IPS-15b (cell line): Measurements from ENCODE around the gene SSX7.
"Not testable (repeated sequence)": the region's sequence is repeated elsewhere in the genome, so short reads cannot be mapped to it uniquely, and the experiment has no call there.

Source experiments
- H3K27me3 ChIP-seq: one replicate; pipeline ENCODE4 v1.6.1; 2013; ENCODE audit warnings: low read length; ENCODE audit not compliant: control insufficient read depth, insufficient read depth
- H3K36me3 ChIP-seq: one replicate; pipeline ENCODE4 v1.6.1; 2013; ENCODE audit warnings: low read length; ENCODE audit not compliant: control insufficient read depth, insufficient read depth
- H3K4me1 ChIP-seq: one replicate; pipeline ENCODE4 v1.6.1; 2013; ENCODE audit warnings: mild to moderate bottlenecking, low read length; ENCODE audit not compliant: control insufficient read depth, insufficient read depth
- H3K4me3 ChIP-seq: one replicate; pipeline ENCODE4 v1.5.1; 2013; ENCODE audit warnings: low read depth, low read length
- H3K9ac ChIP-seq: one replicate; pipeline ENCODE4 v1.6.1; 2013; ENCODE audit warnings: low read depth, mild to moderate bottlenecking, low read length
- H3K9me3 ChIP-seq: one replicate; pipeline ENCODE4 v1.6.1; 2013; ENCODE audit warnings: mild to moderate bottlenecking, low read length; ENCODE audit not compliant: control insufficient read depth, insufficient read depth

The SSX7 gene

GRCh38 chrX:52654800-52655199, at the start of gene SSX7:
TSS of gene SSX7 (minus strand) at chrX:52654900. CDS start at chrX:52653472, 1,428 bp downstream.
- not testable (repeated sequence) for H3K4me3 ChIP-seq, H3K9me3 ChIP-seq, H3K4me1 ChIP-seq, H3K36me3 ChIP-seq, H3K9ac ChIP-seq, H3K27me3 ChIP-seq

GRCh38 chrX:52692034-52692433, 37.3 kb upstream of the SSX7 start:
- not testable (repeated sequence) for H3K4me3 ChIP-seq, H3K4me1 ChIP-seq, H3K9ac ChIP-seq, H3K9me3 ChIP-seq, H3K36me3 ChIP-seq, H3K27me3 ChIP-seq

- H3K9me3 ChIP-seq, H3K4me1 ChIP-seq, H3K27me3 ChIP-seq, H3K36me3 ChIP-seq, H3K9ac ChIP-seq, H3K4me3 ChIP-seq: not testable (repeated sequence)
Observed at GRCh38 chrX:52662218-52662617, 7.5 kb upstream of the SSX7 start.

GRCh38 chrX:52655475-52655874, 775 bp upstream of the SSX7 start:
- H3K27me3 ChIP-seq, H3K36me3 ChIP-seq, H3K9me3 ChIP-seq, H3K9ac ChIP-seq, H3K4me1 ChIP-seq, H3K4me3 ChIP-seq: not testable (repeated sequence)

GRCh38 chrX:52650676-52651075, 4.0 kb downstream of the SSX7 start:
- H3K9me3 ChIP-seq, H3K4me1 ChIP-seq, H3K36me3 ChIP-seq, H3K9ac ChIP-seq, H3K4me3 ChIP-seq, H3K27me3 ChIP-seq: not testable (repeated sequence)

- not testable (repeated sequence) for H3K36me3 ChIP-seq, H3K27me3 ChIP-seq, H3K4me3 ChIP-seq, H3K4me1 ChIP-seq, H3K9ac ChIP-seq, H3K9me3 ChIP-seq
Observed at GRCh38 chrX:52648956-52649355, 5.7 kb downstream of the SSX7 start.

GRCh38 chrX:52628483-52628882, 26.2 kb downstream of the SSX7 start:
- not testable (repeated sequence) for H3K9me3 ChIP-seq, H3K9ac ChIP-seq, H3K4me1 ChIP-seq, H3K4me3 ChIP-seq, H3K36me3 ChIP-seq, H3K27me3 ChIP-seq

- H3K36me3 ChIP-seq, H3K4me3 ChIP-seq, H3K4me1 ChIP-seq, H3K27me3 ChIP-seq, H3K9ac ChIP-seq, H3K9me3 ChIP-seq: not testable (repeated sequence)
Observed at GRCh38 chrX:52620661-52621060, 34.0 kb downstream of the SSX7 start.

- Histone ChIP-seq H3K9ac (no peak overlapping the region), H3K9me3 (no peaks in the 10 kb centered on the region)
Observed at GRCh38 chrX:52608961-52609360, 45.7 kb downstream of the SSX7 start.

GRCh38 chrX:52603151-52603550, 51.5 kb downstream of the SSX7 start:
- H3K4me3 ChIP-seq, H3K36me3 ChIP-seq, H3K9me3 ChIP-seq, H3K9ac ChIP-seq, H3K27me3 ChIP-seq, H3K4me1 ChIP-seq: not testable (repeated sequence)

More at GRCh38 chrX:52608961-52609360, 45.7 kb downstream of the SSX7 start:
- H3K36me3 ChIP-seq = no peaks in the 10 kb centered on the region
- H3K4me3 ChIP-seq = no peak overlapping the region
- no peaks in the 10 kb centered on the region for H3K27me3 ChIP-seq
- no peaks in the 10 kb centered on the region for H3K4me1 ChIP-seq

GRCh38 chrX:52598886-52599285, 55.8 kb downstream of the SSX7 start:
- Histone ChIP-seq H3K36me3 (no peaks in the 10 kb centered on the region), H3K4me1 (no peaks in the 10 kb centered on the region), H3K4me3 (no peak overlapping the region), H3K9ac (no peak overlapping the region), H3K27me3 (no peaks in the 10 kb centered on the region), H3K9me3 (peaks cover 2% of the 10 kb centered on the region)

- Histone ChIP-seq H3K27me3 (no peaks in the 10 kb centered on the region), H3K4me3 (no peak overlapping the region), H3K9ac (no peak overlapping the region), H3K9me3 (peaks cover 2% of the 10 kb centered on the region), H3K4me1 (no peaks in the 10 kb centered on the region), H3K36me3 (no peaks in the 10 kb centered on the region)
Observed at GRCh38 chrX:52594658-52595057, 60.0 kb downstream of the SSX7 start.
